Left cardiac atrium (tissue), 4 donors: ENCODE data around the gene ANKRD65. TPM values are rescaled to one million over a fixed set of nuclear protein-coding genes. Genes with fewer than 3 reads are reported as not detected.
"Not testable (repeated sequence)": the region's sequence is repeated elsewhere in the genome, so short reads cannot be mapped to it uniquely, and the experiment has no call there.

Experiments used
- ATAC-seq, 2 donors: fragments of 200-7000 bp; cut with Tn5 transposase; one replicate each; pipeline ENCODE4 v1.9.1; 2020; ENCODE audit warnings: mild to moderate bottlenecking in 2 of 2, moderate library complexity in 2 of 2
- DNase-seq: peaks from one replicate; pipeline ENCODE4 v3.0.0-alpha.2; 2020
- intact Hi-C, 2 donors: fragments of 100-400 bp; cut with DNase I; formaldehyde crosslinking; loops; one replicate each; pipeline versions ENCODE4 v1.14.1 to v1.15.1; 2022 to 2023
- total RNA-seq, 2 donors: library from RNA; stranded (reverse); fragmentation: NEBNext Ultra II Directional; extraction: Animal tissue kit (Norgen Biotek cat#: 25700); gene quantifications; one replicate each; pipeline ENCODE4 v1.2.1, GENCODE V29; 2021
- donor health status: DM: no; HTN: yes; CAD: no.
- donor health status: DM: no; HTN: yes; CAD: no; lungs with severe emphysema.
- donor health status: DM: yes; HTN: yes; CAD: no.
- donor health status: Dilated cardiomyopathy.

The ANKRD65 gene
- total RNA-seq, 2 donors from 2014 or later: 2.2 to 3.0 TPM

GRCh38 chr1:1381294-1381693, 39.8 kb downstream of the ANKRD65 start:
- DNase-seq (no peak), ATAC-seq (no peak)
- intact Hi-C loops: no loop called here

- intact Hi-C loops: no loop called here
- ATAC-seq: no peak
- DNase-seq: no peak
Measured at GRCh38 chr1:1380860-1381259, 40.2 kb downstream of the ANKRD65 start.

- intact Hi-C loops: no loop called here
- ATAC-seq: no peak
- no peak for DNase-seq
Measured at GRCh38 chr1:1377540-1378205, 43.4 kb downstream of the ANKRD65 start.

GRCh38 chr1:1376551-1377226, 44.4 kb downstream of the ANKRD65 start:
- DNase-seq: no peak
- ATAC-seq: no peak

GRCh38 chr1:1374929-1375662, 46.0 kb downstream of the ANKRD65 start, which contains the start of gene AURKAIP1:
TSS of gene AURKAIP1 (minus strand) at chr1:1375207. CDS start at chr1:1374756, 451 bp downstream.
- intact Hi-C loops: no loop called here
- peak; percentile 99 for DNase-seq
- ATAC-seq: peak; percentile 96 to 97

More at GRCh38 chr1:1376551-1377226, 44.4 kb downstream of the ANKRD65 start:
- intact Hi-C loops: no loop called here

GRCh38 chr1:1374589-1374928, 46.5 kb downstream of the ANKRD65 start:
- DNase-seq (no peak), ATAC-seq (peak in 1 of 2 donors; percentile 4)
- intact Hi-C loops: no loop called here

- no peak for DNase-seq
- intact Hi-C loops: no loop called here
- ATAC-seq: no peak
Measured at GRCh38 chr1:1373815-1374588, 47.1 kb downstream of the ANKRD65 start.

- intact Hi-C loops: no loop called here
- ATAC-seq (no peak), DNase-seq (no peak)
Measured at GRCh38 chr1:1373051-1373814, 47.8 kb downstream of the ANKRD65 start.

- intact Hi-C loops: no loop called here
- DNase-seq: peak; percentile 70
- ATAC-seq: peak in 1 of 2 donors; percentile 16
Measured at GRCh38 chr1:1371746-1372711, 49.0 kb downstream of the ANKRD65 start.

GRCh38 chr1:1371364-1371745, 49.7 kb downstream of the ANKRD65 start:
- no peak for DNase-seq
- intact Hi-C loops: no loop called here
- no peak for ATAC-seq

- ATAC-seq: no peak
- intact Hi-C loops: no loop called here
- DNase-seq: no peak
Measured at GRCh38 chr1:1370771-1371300, 50.2 kb downstream of the ANKRD65 start.

- intact Hi-C loops, ATAC-seq: not testable (repeated sequence)
- DNase-seq: peak; percentile 8
Measured at GRCh38 chr1:1370094-1370493, 51.0 kb downstream of the ANKRD65 start.

Other genes starting within 250 kb of the ANKRD65 start
- not detected for gene TTLL10, start 247.4 kb downstream of the ANKRD65 start, total RNA-seq
- under 1 TPM in 1 of 2 donors, not detected in 1; 0.44 TPM for gene TNFRSF18, start 214.7 kb downstream of the ANKRD65 start, total RNA-seq
- gene TNFRSF4, start 207.1 kb downstream of the ANKRD65 start, total RNA-seq: 1 to 10 TPM; 1.2 to 1.6 TPM
- gene SDF4, start 189.3 kb downstream of the ANKRD65 start, total RNA-seq: 100 to 1,000 TPM; 132 to 173 TPM
- gene B3GALT6, start 189.0 kb downstream of the ANKRD65 start, total RNA-seq: 10 to 100 TPM; 11.3 to 16.0 TPM
- gene C1QTNF12, start 174.6 kb downstream of the ANKRD65 start, total RNA-seq: 1 to 10 TPM in 1 of 2 donors, not detected in 1; 1.5 TPM
- 10 to 100 TPM; 35.9 to 41.5 TPM for gene UBE2J2, start 147.4 kb downstream of the ANKRD65 start, total RNA-seq
- 1 to 10 TPM; 3.5 to 4.1 TPM for gene SCNN1D, start 140.8 kb downstream of the ANKRD65 start, total RNA-seq
- gene ACAP3, start 113.3 kb downstream of the ANKRD65 start, total RNA-seq: 10 to 100 TPM; 36.2 to 46.7 TPM
- 10 to 100 TPM; 11.4 to 12.2 TPM for gene PUSL1, start 112.7 kb downstream of the ANKRD65 start, total RNA-seq
- 10 to 100 TPM; 48.5 to 60.0 TPM for gene INTS11, start 96.6 kb downstream of the ANKRD65 start, total RNA-seq
- gene CPTP, start 96.5 kb downstream of the ANKRD65 start, total RNA-seq: 10 to 100 TPM; 31.8 to 32.5 TPM
- under 1 TPM; 0.44 to 0.65 TPM for gene TAS1R3, start 90.0 kb downstream of the ANKRD65 start, total RNA-seq
- gene DVL1, start 71.9 kb downstream of the ANKRD65 start, total RNA-seq: 10 to 100 TPM; 63.5 to 69.2 TPM
- 10 to 100 TPM; 38.3 to 44.3 TPM for gene MXRA8, start 62.7 kb downstream of the ANKRD65 start, total RNA-seq
- 100 to 1,000 TPM; 184 to 199 TPM for gene AURKAIP1, start 46.1 kb downstream of the ANKRD65 start, total RNA-seq
- 10 to 100 TPM; 56.0 to 89.0 TPM for gene CCNL2, start 21.9 kb downstream of the ANKRD65 start, total RNA-seq
- gene MRPL20, start 14.0 kb downstream of the ANKRD65 start, total RNA-seq: 100 to 1,000 TPM; 112 to 134 TPM
- 10 to 100 TPM; 24.9 to 66.4 TPM for gene VWA1, start 14.4 kb upstream of the ANKRD65 start, total RNA-seq
- 1 to 10 TPM; 1.7 to 2.4 TPM for gene ATAD3C, start 28.4 kb upstream of the ANKRD65 start, total RNA-seq
- 1 to 10 TPM; 6.9 to 7.3 TPM for gene ATAD3B, start 50.5 kb upstream of the ANKRD65 start, total RNA-seq
- 10 to 100 TPM; 14.1 to 24.3 TPM for gene ATAD3A, start 90.9 kb upstream of the ANKRD65 start, total RNA-seq
- gene TMEM240, start 119.3 kb upstream of the ANKRD65 start, total RNA-seq: 1 to 10 TPM; 4.6 to 5.4 TPM
- 100 to 1,000 TPM; 107 to 118 TPM for gene SSU72, start 153.6 kb upstream of the ANKRD65 start, total RNA-seq
- gene FNDC10, start 178.9 kb upstream of the ANKRD65 start, total RNA-seq: 1 to 10 TPM; 1.3 to 2.5 TPM
- gene MIB2, start 194.2 kb upstream of the ANKRD65 start, total RNA-seq: 10 to 100 TPM; 56.4 to 58.1 TPM
- gene MMP23B, start 210.9 kb upstream of the ANKRD65 start, total RNA-seq: 10 to 100 TPM in 1 of 2 donors, 1 to 10 TPM in 1; 9.5 to 11.0 TPM
- gene CDK11B, start 237.7 kb upstream of the ANKRD65 start, total RNA-seq: 10 to 100 TPM; 17.0 to 18.8 TPM